Medulla oblongata (tissue), 1 donor: Measurements from ENCODE around the gene TEC.
A peak's percentile ranks its signal among the peaks of the same experiment; 100 is the strongest.

Source experiments
- DNase-seq: peaks from one replicate; pipeline ENCODE4 v3.0.0-alpha.2; 2015; ENCODE audit errors: extremely low spot score

Gene TEC

DNA sequence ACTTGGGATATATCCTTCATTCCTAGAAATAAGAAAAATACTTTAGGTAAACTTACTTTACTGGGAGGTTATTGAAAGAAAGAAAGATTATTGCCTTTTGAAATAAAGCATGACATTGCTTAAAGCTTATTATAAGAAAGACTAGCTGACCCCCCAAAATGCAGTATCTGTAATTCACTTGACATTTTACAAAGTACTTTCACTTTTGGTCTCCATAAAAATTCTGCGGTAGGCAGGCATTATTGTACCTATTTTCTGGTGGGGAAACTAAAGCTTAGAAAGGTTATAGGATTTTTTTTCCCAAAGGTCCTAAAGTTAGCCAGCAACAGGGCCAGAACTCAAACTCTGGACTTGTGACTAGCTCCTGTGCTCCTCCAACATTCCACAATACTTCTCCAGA lies 105.9 kb downstream of the TEC start:
- no peak for DNase-seq

DNA sequence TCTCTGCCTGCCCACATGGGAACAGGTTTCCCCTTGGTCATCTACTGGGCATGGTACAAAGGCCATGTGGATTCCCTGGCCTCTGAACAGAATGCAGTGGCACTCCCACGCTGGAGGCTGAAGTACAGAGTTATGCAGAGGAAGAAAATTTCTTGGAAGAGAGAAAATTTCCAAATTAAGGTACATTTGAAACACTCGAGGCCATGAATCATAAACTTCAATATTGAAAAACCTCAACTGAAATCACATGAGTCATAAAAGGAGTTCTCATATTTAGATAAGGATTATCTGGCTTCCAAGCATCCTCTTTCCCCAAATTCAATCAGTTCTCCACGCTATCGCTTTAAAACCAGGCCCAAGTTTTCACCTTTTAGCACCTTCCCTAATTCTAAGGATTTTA lies 107.5 kb downstream of the TEC start:
- DNase-seq, result no peak

DNA sequence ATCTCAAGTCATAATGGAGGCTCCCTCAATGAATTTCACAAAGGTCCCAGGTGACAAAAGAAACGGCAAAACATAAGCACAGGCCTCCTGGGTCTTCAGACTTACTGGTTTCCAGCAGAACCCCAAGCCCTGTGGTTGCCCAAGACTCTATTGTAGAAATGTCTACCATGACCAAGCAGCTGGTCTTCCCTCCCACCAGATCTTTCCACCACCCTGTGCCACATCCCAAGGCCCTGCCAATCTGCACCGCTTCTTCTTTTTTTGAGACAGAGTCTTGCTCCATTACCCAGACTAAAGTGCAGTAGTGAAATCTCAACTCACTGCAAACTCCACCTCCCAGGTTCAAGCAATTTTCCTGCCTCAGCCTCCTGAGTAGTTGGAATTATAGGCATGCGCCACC lies 112.4 kb downstream of the TEC start:
- no peak for DNase-seq

DNA sequence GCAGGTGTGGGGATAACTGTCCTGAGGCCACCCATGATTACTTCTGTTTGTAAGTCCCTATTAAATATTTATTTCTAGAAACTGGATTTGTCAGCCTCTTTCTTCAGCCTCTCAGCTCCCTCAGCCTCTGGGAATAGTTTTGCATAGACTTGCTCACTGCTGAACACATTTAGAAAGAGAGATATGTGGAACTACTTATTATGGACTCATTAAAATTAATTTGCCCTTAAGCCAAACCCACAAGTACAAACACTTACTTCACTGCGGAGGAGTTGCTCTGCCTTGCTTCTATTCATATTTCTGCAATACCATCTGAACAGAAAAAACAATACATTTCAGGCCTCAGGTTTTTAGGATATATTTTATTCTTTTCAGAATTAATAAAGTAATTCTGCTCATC lies 113.2 kb downstream of the TEC start:
- DNase-seq, result no peak

DNA sequence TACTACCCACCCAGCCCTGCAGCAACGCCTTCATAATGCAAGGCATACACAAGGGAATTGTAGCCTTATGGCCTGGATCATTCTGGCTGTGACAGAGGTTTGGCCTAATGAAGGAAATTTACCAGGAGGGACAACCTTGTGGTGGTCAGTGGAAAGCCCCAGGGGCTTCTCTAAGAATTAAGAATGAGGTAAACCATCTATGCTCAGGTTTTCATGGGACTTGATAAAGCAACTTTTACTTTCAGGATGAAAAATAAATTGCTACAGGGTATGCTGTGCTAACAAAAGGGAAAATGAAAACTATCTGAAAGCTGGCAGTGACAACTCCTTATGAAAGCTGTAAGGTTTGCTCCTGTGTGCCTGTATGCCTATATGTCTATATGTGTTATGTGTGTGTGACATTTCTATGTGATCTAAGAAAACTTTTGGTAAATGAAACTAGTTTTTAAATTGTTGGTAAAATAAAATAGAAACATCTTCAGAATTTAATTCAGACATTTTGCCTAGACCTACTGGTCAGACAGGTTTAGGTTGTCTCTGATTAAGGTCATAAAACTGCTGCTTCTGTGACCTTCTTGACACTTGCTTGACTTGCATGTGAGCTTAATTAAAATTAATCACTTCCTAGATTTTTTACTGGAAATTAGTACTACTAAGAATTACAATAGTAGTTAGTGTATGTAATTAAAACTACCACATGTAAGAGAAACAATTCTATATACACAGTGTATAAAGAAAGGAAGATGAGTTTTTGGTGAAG lies 115.7 kb downstream of the TEC start:
- DNase-seq, result no peak

DNA sequence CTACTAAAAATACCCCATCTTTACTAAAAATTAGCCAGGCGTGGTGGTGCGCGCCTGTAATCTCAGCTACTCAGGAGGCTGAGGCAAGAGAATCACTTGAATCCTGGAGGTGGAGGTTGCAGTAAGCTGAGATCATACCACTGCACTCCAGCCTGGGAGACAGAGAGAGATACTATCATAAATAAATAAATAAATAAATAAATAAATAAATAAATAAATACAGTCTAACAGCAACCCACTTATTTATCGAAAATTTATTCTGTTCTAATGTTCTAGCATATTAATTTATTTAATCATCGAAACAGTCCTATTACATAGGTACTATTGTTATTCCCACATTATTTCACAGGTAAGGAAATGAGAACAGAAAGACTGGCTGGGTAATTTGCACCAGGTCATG lies 117.4 kb downstream of the TEC start:
- DNase-seq, result no peak

DNA sequence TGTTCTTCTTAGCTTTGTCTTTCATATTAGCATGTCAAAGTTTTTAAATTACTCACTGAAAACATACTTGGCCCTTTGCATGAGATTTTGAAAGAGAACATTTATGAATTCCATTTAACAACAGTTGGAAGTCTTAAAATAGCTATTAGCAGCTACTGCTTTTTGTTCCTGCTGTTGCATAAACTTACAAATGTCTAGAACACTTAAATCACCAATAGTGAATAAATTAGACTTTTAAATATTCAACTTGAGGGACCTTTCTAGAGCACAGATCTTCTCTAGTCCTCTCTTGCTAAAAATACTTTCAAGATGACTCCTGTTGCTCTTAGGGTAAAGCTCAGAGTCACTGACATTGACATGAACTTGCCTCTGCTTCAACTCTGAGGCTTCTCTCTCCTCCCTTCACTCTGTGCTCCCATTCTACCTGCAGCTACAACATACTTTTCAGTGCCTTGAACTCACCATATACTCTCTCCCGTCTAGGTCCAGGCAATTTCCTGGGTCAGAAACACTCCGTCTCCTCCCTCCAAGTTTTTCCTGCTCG lies 119.7 kb downstream of the TEC start:
- DNase-seq, result no peak

DNA sequence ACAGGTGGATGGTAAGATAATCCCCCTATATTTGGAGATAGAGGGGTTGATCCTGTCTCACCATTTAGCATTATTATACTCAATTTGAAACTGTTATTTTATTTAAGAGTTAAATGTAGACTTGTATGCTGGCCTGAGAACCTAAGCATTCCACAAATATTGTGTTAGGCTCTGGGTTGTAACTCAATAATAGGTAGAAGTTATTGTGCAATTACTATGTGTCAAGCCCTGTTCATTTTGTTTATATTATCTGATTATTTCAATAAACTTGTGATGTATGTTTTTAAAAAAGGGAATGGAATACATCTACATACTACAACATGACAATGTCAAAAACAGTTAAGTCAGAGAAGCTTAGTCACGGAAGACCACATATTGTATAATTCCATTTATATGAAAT lies 122.0 kb downstream of the TEC start:
- DNase-seq, result no peak

DNA sequence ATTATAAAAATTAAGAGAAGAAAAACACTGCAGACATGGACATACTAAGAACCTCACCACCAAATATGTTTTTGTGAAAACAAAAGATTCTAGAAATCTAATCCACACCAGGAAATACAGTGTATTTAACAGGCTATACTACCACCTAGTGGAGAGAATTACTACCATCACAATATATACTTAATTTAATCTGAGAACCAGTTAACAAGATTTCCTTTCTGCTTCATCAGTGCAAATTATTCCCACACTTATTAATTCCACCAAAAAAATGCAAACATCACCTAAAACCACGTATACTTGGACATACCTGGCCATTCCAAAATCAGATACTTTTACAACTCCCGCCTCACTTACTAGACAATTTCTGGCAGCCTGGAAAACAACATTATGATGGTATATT lies 128.6 kb downstream of the TEC start:
- peak; percentile 30 for DNase-seq

DNA sequence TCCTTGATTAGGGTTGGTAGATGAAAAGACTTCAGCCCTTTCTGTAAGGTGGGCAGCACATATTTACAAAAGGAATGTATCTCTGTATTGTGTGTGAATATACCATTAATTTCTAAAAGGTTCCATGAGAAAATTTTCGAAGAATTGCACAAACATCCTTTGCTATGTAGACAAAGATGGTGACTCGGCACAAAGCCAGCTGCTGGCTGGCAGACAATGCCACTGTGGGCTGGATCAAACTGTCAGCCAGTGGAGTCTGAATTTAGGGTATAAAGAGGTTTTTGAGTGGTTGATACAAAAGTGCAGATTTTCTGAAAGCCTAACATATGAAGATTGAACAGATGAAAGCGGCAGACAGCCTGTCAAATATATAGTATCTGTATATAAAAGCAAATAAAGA lies 129.9 kb downstream of the TEC start:
- DNase-seq, result peak; percentile 12

DNA sequence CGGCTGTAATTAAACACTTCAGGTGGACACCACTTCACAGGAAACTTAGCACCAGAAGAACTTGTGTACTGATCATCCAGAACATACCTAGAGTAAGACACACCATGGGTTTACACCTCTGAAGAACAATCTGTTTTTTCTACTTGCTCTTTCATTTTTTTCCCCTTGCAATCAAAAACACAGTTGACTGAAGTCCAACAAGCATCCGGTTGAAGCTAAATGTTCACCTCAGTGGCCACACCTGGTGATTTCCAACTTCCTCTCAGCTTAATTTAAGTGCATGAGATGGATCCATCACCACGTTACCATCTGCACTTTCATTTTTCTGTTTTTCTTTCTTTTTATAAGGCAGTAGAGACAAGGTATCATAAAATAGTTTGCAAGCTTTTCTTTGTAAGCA lies 130.7 kb downstream of the TEC start:
- DNase-seq, result no peak

DNA sequence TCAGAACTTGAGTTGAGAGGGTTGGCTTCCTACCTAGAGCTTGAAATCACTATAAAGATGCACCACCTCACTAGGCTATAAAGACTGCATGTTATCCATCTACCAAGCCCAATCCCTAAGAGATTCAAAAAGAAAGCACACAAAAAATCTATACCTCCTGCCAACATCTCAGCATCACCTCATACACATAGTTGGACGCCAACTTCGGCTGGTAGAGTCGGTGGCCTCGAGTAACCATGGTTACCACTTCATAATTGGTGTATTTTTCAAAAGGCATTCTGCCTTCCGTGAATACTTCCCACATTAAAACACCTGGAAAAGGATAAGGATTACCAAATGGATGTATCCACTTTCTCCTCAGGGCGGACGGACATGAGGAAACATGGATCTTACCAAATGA lies 131.1 kb downstream of the TEC start:
- DNase-seq, result no peak

DNA sequence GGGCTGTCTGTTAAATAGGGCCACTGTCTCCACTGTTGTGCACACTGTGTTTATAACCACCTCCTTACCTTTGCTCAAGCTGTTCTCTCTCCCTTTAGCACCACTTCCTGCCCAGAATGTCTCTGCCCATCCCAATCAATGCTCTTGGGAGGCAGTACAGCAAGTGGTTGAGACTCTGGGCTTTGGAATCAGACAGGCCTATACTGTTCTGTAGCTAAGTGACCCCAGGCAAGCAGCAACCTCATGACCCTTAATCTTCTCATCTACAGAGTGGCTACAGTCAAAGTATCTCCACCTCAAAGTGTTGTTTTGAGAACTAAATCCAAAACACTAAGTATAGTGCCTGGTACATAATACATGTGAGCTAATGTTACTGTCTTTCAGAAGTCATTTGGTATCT lies 131.8 kb downstream of the TEC start:
- DNase-seq, result no peak

DNA sequence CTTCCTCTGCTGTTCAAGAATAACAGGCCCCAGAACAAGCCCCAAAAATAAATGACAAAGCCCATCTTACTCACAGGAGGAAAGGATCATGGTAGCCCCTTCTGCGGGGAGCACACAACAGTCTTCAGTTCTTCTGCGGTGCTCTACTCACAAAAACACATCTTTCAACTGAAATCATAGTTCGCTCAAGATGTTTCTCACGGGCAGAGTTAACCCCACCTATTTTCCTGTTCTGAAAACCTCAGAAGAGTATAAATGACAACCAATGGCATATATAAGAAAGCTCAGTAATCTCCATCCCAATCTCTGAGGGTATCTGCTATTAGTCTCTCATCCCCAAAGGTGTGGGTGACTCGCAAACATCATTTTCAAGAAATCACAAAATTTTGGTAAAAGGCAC lies 135.6 kb downstream of the TEC start, which contains the start of gene TXK:
TSS of gene TXK (minus strand) at position 170 of the 400 bp plus-strand sequence. CDS start at position 90, 80 bp downstream.
- no peak for DNase-seq

DNA sequence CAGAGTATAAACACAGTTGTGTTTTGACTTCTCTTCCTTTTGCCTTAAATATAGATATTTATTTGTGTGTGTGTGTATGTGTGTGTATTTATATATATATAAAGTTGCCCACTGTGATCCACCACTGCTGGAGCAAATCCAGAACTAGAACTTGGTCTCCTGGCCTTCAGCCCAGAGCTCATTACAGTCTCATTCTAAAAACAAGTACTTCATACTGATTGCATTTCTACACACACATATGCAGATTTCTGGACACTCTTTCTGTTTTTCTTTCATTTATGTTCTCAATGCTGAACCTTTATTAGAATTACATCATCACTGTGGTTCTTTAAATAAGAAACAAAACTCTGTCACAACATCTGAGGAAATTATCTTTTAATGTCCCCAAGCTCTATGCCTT lies 136.0 kb downstream of the TEC start:
- DNase-seq, result no peak

DNA sequence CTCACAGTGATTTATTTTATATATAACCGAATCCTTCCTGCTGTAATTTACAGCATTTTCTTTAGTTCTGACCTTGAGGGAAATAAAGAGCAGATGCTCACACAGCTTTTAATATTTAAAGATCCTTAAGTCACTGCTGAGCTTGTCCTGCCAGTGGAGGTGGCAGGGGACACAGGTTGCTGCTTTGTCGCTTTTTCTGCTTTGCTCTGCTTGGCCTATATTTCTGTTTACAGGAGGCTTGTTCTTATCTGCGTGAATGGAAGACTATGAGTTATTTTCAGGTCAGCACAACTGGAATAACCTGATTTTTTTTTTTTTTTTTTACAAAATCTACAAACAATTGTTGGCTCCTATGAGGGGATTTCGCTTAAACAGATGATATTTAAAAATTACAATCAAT lies 137.9 kb downstream of the TEC start:
- DNase-seq, result no peak

DNA sequence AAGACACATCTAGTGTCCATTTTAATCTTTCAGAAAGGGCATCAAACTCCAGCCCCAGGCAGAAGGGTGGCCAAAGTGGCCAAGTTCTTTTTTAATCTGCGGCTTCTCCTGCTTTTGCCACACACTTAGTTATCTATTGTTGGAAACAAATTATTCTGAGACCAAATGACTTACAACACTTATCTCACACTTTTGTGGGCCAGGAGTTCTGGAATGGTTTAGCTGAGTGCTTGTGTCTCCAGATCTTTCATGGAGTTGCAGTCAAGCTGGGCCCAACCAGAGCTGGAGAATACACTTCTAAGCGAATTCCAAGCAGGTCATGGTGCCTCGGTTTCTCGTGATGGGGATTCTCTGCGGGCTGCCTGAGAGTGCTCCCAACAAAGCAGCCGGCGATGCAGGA lies 139.5 kb downstream of the TEC start:
- DNase-seq, result no peak

DNA sequence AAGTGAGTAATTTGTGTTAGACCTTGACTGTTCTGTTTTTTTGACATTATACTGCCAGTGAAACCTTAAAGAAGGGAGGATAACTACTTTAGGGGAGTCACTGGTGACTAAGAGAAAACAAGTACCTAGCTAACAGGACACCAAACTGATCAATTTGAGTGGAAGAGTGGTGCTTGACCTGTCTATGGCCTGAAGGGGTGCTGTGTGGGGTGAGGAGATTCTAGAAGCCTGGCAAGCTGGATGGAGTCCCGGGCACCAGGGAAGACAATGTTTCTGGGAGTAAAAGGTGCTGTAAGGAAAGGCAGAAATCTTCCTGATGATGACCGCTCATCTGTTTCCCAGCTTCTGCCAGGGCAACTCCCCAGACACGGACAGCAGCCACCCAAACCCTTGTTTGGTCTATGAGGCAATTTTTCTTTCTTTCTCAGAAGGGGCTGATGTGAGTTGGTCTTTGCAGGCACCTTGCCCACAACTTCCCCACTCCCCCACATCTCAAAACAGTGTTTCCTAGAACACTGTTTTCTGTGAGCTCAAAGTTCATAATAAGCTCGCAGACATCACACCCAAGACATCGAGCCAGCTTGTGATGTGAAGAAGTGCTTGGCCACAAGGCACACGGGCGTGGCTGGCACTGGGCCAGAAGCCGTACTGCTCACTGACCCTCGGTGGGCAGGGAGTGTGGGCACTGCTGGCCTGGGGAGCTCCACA lies 140.2 kb downstream of the TEC start:
- no peak for DNase-seq

DNA sequence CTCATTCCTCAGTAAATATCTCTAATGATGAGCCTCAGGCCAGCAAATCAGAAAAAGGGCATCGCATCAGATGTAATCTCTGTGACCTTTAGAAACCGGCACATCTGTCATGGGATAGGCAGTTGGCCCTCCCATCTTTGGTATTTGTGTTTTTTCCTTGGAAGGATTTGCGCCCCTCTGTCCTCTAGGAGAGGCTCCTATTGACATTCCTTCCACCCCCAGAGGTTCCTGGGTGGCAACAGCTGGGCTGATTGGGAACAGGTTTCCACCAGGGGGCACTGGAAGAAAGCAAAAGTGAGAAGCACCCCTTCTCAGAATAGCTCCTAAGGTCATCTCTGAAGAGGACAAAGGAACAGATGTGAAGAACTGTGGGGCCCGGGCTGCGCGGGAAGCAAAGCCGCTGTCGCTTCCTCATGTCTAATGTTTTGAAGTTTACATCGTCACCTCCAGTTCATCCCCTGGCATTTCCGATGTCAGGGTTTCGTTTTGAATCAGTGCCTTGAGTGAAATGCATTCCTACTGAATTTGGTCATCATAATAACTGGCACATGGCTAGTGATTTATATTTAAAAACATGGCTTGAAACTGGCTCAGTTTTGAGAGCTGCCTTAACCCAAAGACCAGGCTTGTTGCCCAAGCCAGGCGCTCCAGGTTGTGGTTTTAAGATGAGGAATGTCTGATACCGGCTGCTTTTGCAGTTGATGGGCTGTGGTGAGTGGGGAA lies 141.8 kb downstream of the TEC start:
- DNase-seq, result peak; percentile 57

DNA sequence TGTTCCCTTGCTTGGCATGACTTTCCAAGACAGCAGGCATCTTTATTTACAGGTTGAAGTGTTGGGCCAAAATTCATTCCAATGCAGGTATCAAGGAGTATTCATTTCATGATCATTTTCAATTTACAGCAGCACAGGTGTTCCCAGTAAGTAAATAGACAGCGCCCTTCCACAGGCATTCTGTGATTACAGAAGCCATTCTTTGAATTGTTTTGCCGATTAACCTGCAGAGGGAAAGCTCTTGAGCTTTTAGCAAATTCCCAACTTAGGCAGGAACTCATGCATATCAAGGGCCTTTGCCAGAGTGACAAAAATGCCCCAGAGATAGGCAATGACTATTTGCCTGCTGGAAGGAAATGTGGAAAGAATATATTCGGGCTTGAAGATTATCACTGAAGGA lies 142.4 kb downstream of the TEC start:
- DNase-seq, result no peak

DNA sequence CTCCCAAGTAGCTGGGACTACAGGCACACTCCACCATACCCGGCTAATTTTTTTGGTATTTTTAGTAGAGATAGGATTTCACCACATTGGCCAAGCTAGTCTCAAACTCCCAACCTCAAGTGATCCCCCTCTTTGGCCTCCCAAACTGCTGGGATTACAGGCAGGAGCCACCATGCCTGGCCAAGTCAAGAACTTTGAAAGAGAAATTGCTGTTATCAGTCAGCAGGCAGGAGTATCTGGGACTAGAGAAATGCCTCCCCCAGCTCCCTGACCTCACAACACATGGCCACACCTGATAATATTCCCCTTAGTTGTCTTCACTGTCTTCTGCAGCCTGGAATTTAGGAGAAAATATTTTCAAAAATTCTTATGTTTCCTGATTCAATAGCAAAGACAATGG lies 143.0 kb downstream of the TEC start:
- no peak for DNase-seq

DNA sequence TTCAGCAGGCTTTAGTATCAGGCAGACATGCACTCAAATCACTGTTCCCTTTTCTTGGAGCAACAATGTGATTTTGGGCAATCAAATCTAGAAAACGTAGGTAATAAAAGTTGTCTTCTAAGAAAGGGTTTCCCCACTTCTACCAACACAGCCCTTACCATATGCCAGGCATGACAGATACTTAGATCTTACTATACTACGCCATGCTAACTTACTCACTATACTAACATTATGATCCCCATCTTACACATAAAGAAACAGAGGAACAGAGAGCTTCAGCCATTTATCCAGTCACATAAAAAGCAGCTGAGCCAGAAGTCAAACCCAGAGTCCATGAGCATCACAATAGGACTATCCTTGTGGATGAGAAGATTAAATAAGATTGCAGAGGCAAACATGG lies 144.8 kb downstream of the TEC start:
- DNase-seq, result no peak

DNA sequence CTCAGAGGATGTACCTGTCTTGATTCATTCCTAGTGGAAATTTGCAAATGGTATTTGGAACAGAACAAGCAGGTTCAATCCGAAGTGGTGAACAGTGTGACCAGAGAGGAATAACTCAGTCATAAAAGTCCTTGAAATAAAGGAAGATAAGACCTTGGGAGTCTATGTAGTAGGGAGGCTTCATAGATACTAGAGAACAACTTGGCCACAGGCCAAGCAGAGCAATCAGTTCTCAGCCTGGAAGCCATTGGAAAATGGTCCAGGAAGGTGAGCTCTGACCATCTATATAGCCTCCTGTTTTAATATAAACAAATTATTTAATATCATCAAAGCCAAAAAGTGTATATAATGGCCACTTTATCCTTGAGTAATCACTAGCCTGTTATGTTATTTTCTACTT lies 146.9 kb downstream of the TEC start:
- DNase-seq, result no peak
